HG02798 (cell line): ENCODE data around the gene KLHL20.
"Not testable (repeated sequence)": the region's sequence is repeated elsewhere in the genome, so short reads cannot be mapped to it uniquely, and the experiment has no call there.

ENCODE experiments used
- ATAC-seq: cut with Tn5 transposase; IDR thresholded peaks from one replicate; pipeline ENCODE4 v1.9.1; 2021; ENCODE audit warnings: mild to moderate bottlenecking; ENCODE audit not compliant: unreplicated experiment, poor library complexity

KLHL20 gene

DNA sequence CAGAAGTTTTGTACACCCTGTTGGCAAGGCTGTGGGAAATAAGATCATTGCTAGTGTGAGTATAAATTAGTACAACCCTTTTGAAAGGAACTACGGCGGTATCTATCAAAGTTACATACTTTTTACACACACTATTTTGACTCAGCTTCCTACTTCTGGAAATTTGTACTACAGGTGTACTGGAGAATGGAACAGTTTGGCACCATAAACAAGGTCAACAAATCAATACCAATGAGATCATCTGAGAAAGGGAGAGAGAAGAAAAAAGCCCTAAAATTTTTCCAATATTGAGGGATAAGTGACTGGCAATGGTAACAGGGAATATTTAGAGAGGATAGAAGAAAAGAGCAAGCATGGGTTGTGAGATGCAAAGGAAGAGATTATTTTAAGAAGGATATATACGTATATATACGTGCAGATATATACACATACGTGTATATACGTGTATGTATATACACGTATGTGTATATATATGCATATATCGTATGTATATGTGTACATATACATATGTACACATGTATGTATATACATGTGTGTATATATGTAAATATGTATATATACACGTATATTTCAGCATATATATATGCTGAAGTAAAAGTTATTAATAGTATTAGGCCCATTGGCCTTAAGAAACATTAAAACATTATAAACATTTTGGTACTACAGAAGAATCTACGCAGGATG, 27.6 kb downstream of the KLHL20 start:
- no peak for ATAC-seq

DNA sequence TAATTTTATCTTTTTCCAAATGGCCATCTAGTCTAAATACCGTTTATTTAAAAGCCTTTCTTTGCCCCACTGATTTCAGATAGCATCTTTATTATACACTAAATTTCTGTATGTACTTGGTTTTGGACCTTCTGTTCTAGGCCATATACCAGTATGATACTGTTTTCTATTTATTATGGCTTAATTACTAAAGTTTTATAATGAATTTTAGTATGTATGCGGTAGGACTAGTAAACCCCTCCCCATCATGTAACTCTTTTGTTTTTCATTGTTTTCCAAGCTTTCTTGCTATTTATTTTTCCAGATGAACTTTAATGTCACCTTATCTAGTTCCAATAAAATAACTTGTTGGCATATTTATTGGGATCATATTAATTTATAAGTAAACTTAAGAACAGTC, 29.9 kb downstream of the KLHL20 start:
- ATAC-seq: no peak

DNA sequence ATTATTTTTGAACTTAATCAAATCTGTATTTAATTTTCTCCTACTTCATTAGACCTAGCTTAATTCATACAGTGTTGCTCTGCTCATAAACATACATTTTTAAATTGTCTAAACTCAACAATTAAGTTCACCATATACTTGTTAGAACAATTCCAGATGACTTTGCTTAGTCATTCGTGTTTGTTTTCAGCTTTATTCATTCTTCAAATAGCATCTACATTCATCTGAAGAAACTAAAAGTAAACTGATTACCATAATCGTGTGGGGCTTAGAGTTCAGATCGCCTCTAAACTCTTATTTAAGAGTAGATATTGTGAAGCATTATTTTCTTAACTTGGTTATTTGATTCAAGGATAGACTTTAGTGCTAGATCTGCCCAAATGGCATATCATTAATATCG, 34.4 kb downstream of the KLHL20 start:
- ATAC-seq: no peak

DNA sequence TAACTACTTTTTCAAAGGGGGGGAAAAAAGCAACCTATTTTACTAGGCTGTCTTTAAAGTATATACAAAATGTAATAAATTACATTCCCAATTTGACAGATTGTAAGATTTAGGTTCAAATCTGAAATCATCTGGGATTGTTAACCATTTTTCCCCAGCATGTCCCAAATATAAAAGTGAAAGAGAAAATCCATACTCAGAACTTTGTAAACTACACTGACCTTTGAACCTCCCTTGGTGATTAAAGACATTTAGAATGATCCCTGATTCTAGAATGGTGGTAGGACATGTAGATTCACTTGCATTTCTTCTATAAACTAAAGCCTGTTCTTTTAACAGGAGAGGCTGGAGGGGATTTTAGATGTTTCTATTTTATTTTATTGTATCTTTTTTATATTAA, 39.0 kb downstream of the KLHL20 start:
- ATAC-seq: no peak

DNA sequence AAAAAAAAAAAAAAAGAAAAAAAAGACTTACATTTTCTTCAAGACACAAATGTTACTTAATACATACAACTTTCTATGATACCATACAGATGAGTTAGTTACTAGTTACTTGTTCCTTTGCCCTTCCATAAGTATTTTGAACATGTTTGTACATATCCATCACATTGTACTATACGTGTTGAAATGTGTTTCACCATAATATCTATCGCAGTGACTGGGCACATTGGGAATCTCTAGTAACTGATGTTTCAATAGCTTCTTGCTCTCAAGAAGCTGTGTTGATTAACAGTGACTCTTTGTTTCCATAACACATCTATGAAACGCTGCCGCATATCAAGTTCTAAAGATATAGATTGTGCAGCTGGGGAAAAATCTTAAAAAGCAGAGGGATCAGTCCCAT, 42.9 kb downstream of the KLHL20 start:
- no peak for ATAC-seq

DNA sequence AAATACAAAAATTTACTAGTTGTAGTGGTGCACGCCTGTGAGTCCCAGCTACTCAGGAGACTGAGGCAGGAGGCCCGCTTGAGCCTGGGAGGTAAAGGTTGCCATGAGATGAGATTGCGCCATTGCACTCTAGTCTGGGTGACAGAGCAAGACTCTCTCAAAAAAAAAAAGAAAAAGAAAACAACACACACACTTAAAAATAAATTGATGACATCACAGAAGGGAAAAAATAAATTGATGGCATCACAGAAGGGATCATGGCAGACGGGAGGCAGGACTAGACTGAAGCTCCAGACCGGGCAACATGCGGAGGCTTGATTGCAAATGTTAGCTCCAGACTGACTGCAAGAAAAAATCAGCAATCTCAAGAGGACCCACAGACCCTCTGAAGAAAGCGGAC, 43.3 kb downstream of the KLHL20 start:
- ATAC-seq: no peak

DNA sequence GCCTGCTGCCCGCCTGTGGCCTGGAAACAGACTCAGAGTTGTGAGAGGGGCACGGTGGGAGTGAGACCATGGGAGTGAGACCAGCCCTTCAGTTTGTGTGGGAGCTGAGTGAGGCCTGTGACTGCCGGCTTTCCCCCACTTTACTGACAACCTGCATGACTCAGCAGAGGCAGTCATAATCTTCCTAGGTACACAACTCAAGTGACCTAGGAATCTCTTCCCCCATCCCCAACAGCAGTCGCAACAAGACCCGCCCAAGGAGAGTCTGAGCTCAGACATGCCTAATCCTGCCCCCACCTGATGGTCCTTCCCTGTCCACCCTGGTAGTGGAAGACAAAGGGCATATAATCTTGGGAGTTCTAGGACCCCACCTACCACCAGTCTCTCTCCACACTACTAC, 44.2 kb downstream of the KLHL20 start:
- ATAC-seq: no peak

DNA sequence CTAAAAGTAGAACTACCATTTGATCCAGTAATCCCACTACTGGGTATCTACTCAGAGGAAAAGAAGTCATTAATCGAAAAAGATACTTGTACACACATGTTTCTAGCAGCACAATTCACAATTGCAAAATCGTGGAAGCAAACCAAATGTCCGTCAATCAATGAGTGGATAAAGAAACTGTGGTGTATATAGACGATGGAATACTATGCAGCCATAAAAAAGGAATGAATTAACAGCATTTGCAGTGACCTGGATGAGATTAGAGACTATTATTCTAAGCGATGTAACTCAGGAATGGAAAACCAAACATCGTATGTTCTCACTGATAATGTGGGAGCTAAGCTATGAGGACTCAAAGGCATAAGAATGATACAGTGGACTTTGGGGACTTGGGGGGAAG, 49.5 kb downstream of the KLHL20 start:
- not testable (repeated sequence) for ATAC-seq

DNA sequence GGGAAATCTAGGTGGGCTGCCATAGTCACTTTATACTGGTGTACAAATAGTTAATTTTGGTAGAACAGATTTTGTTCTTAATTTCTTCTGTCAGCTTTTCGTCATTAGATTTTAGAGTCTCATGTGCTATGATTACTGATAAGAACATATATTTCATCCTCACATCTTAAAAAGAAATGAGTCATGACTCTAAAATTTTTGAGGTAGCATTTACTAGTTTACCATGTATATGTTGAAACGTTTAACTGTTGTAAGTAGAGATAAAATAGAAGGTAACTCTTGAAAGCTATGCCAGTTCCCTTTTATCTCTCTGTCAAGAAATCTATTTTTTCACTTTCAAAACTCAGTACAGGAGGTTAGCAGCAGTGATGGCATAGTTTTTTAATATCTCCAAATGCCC, 53.4 kb downstream of the KLHL20 start:
- ATAC-seq: no peak

DNA sequence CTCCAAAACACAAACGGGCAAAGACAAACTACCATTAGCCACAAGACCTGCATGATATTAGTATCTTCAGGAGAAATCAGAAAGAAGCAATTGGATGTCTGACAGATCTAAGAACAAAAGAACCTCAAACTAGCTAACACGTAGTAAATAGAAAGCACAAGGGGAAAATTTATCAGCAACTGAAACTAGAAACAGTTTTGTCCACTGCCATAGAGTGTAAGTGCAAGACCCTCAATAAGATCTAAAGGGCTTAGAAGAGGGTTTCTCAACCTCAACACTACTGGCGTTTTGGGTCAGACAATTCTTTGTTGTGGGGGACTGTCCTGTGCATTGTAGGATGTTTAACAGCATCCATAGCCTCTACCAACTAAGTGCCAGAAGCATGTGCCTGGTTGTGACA, 54.0 kb downstream of the KLHL20 start:
- no peak for ATAC-seq

DNA sequence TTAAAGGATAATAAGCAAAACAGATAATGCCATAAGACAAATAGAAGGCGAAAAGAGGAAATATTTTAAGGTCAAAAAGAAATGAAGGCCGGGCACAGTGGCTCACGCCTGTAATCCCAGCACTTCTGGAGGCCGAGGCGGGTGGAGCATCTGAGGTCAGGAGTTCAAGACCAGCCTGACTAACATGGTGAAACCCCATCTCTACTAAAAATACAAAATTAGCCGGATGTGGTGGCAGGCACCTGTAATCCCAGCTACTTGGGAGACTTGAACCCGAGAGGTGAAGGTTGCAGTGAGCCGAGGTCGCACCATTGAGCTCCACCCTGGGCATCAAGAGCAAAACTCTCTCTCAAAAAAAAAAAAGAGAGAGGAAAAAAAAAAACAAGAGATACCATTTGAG, 55.5 kb downstream of the KLHL20 start:
- ATAC-seq: not testable (repeated sequence)

DNA sequence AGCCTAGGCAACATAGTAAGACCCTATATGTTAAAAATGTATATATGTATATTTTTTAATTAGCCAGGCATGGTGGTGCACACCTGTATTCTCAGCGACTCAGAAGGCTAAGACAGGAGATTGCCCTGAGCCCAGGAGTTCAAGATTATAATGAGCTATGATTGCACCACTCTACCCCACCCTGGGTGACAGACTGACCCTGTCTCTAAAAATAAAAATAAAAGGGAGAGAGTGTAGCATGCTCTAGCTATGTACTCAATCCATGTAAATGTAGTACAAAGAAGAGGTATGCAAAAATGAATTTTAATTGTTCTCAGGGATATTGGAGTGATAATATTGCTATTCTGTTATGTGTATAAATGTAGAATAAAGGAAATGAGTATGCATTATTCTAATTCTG, 56.8 kb downstream of the KLHL20 start:
- ATAC-seq: no peak

DNA sequence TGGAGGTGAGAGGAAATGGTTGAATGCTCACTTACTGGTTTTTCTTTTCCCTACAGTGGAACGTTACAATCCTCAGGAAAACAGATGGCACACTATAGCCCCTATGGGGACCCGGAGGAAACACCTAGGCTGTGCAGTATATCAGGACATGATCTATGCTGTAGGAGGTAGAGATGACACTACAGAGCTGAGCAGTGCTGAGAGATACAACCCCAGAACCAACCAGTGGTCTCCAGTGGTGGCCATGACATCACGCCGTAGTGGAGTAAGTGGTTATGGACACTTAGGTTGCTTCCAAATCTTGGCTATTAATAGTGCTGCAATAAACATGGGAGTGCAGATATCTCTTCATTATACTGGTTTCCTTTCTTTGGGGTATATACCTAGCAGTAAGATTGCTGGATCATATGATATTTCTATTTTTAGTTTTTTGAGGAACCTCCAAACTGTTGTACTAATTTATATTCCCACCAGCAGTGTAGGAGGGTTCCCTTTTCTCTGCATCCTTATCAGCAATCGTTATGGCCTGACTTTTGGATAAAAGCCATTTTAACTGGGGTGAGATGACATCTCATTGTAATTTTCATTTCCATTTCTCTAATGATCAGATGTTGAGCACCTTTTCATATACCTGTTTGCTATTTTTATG, 60.9 kb downstream of the KLHL20 start:
- ATAC-seq: no peak

DNA sequence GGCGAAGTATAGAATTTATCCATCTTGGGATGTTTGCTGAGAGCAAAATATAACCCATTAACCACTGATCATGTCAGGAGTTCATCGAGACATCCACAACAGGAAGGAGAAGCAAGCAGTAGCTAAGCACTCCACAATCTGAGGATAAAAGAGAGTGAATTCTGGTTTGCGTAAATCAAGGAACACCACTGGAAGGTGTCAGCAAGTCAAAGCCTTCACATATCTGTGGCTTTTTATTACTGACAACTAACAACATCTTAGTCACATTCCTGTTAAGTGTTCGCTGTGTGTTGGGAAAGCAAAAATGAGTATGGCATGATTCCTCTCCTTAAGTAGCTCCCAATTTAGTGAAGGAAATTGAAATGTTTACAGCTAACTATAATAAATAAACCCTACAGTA, 65.2 kb downstream of the KLHL20 start:
- no peak for ATAC-seq

DNA sequence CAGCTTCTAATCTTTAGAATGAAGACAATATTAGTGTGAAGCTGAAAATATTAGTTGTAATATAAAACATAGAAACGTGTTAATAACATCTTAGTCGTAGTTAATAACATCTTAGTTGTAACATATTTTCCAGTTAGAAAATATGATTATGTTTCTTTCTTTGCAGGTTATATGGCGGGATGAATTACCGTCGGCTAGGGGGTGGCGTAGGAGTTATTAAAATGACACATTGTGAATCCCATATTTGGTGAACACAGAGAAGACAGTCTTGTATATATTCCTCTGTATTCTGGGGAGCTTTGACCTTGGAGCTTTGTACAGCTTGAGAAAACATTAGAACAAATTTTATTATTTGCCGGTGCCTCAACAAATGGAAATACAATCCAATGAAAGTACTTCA, 70.2 kb downstream of the KLHL20 start:
- no peak for ATAC-seq

DNA sequence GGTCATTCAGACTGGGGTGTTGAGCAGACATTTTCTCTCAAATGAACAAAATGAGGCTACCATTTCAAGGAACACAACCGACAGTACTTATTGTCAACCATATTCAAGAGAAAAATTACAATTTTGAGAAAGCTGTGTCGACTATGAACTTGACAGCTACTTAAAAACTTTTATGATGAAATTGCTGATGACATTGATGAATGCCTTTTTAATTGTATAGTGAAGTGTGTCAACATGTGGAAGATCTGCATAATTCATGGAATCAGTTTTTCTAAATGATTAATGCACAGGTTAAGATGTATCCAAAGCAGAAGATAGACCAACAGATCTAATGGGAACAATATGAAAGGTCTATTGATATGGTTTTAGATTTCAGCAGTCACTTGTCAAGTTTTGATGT, 75.1 kb downstream of the KLHL20 start:
- no peak for ATAC-seq

DNA sequence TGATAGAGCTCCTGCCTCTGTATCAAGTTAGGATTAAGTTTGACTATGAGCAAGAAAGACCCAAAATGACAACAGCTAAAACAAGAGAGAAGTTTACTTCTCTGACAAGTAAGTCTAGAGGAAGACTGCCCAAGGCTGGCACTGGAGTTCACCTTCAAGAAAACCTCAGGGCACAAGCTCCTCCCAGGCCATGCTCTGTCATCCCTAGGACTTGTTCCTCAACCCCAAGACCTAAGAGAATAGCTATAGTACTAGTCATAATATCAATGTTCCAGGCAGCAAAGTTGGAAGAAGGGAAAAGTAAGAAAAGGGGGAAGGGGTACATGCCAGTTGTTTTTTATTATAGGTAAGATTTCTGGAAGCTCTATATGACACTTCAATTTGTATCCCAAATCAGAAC, 83.3 kb downstream of the KLHL20 start:
- ATAC-seq: no peak

DNA sequence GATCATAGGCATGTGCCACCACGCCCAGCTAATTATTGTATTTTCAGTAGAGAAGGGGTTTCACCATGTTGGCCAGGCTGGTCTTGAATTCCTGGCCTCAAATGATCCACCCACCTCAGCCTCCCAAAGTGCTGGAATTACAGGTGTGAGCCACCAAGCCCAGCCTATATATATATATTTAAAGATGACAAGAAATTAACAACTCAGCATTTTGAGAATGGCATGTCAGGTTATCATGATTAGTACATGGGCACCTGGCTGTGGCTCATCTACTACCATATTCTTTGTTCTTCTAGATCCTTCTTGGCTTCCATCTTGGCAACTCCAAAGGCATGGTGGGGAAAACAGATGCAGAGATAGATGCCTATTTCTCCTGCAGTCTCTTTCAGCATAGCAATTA, 85.2 kb downstream of the KLHL20 start:
- ATAC-seq: not testable (repeated sequence)

DNA sequence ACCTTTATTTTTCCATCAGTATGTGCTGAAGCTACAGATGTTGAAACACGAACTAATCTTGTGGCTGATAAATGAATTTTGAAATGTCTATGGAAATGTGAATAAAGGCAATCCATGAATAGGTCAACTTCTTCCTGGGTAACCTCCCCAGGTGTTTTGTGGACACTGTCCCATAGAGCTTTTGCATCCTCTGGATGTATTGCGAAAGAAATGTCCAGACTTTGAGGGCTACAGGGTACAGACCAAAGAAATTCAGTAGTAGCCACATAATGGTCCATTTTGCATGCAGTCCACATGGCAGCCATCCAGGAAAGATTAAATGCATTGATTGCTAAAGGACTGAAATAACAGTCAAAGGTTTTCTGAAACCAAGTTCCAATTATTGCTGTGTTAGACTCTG, 88.2 kb downstream of the KLHL20 start:
- no peak for ATAC-seq

DNA sequence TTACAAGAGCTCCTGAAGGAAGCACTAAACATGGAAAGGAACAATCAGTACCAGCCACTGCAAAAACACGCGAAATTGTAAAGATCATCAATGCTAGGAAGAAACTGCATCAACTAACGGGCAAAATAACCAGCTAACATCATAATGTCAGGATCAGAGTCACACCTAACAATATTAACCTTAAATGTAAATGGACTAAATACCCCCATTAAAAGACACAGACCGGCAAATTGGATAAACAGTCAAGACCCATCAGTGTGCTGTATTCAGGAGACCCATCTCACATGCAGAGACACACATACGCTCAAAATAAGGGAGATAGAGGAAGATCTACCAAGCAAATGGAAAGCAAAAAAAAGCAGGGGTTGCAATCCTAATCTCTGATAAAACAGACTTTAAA, 98.9 kb downstream of the KLHL20 start:
- not testable (repeated sequence) for ATAC-seq

DNA sequence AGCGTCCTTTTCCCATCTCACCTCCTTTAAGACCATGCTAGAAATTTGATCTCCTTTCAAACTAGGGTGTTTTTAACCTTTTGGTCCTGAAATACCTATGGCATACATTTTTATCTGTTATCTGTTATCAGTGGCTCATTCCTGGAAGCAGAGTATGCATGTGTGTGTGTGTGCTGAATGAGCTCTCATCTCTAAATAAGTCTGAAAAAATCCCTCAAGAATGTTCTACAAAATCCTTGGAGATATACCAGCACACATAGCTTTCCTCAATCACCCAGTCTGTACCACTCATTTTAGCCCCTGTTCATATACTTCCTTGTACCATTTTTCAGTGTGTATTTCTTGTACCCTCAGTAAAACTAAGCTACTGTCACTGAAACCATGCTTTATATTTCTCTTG, 103.7 kb downstream of the KLHL20 start:
- ATAC-seq: no peak

DNA sequence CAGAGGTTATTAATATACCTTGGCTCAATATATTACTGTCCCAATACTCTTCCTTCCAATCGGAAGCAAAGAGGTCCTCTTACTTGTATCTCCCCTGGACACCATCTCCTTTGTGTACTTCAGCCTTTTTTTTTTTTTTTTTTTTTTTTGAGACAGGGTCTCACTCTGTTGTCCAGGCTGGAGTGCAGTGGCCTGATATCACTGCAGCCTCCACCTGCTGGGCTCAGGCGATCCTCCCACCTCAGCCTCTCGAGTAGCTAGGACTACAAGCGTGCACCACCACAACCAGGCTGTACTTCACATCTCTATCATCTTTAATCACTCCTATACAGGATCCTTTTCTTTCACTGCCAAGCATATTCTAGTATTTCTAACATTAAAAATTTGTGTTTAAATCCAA, 106.9 kb downstream of the KLHL20 start:
- ATAC-seq: no peak
